Measurements from ENCODE around the gene SLC6A12.

GRCh38 chr12:210277-211141, 3.4 kb downstream of the SLC6A12 start:
- no peak for TF ChIP-seq POLR2A (IDR thresholded peaks at IDR 0.05)
- TF ChIP-seq CTCF (IDR thresholded peaks at IDR 0.05): no peak
- TF ChIP-seq POLR2AphosphoS5 (IDR thresholded peaks at IDR 0.05; ENCODE audit: insufficient read depth in 1 of 2, low read depth in 1 of 2): no peak

Measured in vagina (tissue), 2 donors.